Frontal cortex (tissue), 4 donors: ENCODE data around the gene SLTM. TPM values are rescaled to one million over a fixed set of nuclear protein-coding genes. Genes with fewer than 3 reads are reported as not detected.
A peak's percentile ranks its signal among the peaks of the same experiment; 100 is the strongest.
"Not testable (repeated sequence)": the region's sequence is repeated elsewhere in the genome, so short reads cannot be mapped to it uniquely, and the experiment has no call there.

ENCODE experiments used
- DNase-seq, 2 donors: peaks; one replicate each; pipeline ENCODE4 v3.0.0; 2012; ENCODE audit warnings: low spot score in 2 of 2
- FAIRE-seq: peaks from 2 replicates; lab custom pipeline; 2012; peaks lifted over from hg19 to GRCh38; lab: Jason Lieb, UNC
- total RNA-seq: library from RNA; depleted of rRNA; stranded (reverse); fragments of >200 nt; gene quantifications from one replicate; pipeline ENCODE4 v1.2.3, GENCODE V29; 2014
- donor health status: control.
- donor health status: control.
- donor health status: control.

Gene SLTM
- total RNA-seq, 1 donor from 2014 or later, result 78.3 TPM

DNA sequence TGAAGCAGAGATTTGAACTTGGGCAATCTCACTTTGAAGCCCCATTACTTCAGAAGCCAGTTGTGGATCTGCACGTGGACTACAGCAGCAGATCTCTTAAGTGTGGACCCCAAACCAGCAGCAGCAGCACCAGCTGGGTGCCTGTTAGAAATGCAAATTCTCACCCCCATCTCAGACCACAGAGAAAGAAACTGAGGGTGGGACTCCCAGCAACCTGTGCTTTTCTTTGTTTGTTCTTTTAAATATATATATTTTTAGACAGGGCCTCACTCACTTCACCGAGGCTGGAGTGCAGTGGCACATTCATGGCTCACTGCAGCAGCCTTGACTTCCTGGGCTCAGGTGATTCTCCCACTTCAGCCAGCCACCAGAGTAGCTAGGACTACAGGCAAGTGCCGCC lies 53.2 kb downstream of the SLTM start:
- FAIRE-seq, result no peak
- no peak for DNase-seq

DNA sequence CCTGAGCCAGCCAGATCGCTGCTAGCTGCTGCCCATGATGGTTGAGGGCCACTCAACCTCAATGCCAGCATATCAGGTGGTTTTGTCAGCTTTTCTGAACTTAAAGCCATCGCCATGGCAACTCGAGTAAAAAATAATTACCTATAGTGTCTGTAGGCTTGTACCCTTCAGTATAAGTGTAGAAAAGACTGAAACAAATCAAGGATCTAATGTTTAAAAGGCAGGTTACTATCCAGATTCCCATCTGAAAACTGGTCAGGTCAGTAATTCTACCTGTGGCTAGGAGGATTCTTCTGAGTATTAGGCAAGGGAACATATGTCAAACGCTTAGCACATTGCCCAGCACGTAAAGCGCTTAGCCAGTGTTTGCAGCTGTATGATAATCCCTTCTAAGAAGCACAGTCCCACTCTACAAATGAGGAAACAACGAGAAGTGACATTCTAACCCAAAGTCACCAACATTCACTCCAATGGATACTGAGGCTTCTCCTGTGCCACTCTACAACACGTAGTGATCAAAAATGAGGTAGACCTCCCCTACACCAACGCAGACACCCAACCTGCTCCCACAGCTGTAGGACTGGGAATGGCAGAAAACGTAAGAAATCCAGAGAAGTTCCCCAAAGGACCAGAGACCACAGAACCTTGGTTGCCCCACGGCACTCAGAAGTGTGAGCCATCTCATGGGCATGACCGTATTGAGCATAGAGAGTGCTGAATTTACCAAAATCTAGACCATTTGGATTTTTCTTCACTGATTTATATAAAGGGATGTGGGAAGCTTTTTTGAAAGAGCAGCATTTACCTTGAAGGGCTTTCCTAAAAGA lies 55.3 kb downstream of the SLTM start:
- no peak for FAIRE-seq
- no peak for DNase-seq

DNA sequence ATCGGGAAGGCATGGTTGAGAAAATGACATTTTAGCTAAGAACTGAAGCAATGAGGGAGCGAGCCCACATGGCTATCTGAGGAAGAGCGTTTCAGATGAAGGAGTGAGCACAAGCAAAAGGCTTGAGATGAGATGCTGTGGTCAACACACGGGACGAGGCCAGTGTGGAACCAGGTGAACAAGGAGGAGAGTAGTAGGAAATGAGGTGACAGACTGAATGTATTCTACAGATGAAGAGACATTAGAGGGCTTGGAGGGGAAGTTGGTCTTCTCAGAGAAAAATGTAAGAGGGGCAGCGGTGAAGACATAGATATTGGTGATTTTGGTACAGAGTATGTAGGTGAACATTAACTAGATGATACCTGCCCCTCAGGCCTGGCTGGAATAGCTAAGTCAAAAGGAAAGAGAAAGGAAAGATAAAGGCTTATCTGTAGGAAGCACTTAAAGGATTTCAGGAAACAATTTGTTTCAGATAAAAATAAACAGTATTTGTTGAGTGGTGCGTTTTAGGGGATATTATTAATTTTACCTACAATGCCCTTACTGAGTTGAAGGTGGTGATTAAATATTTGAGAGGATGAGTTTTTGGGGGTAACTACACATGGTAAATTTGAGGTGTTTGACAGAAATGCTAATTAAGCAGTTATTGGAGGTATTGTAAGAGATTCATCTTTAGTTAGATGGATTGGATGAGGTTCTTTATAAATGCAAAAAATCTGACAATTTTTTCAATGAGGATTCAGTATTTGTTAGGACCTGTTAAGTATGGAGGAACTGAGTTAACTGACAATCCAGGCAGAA lies 57.0 kb downstream of the SLTM start:
- DNase-seq, result no peak
- FAIRE-seq, result no peak

DNA sequence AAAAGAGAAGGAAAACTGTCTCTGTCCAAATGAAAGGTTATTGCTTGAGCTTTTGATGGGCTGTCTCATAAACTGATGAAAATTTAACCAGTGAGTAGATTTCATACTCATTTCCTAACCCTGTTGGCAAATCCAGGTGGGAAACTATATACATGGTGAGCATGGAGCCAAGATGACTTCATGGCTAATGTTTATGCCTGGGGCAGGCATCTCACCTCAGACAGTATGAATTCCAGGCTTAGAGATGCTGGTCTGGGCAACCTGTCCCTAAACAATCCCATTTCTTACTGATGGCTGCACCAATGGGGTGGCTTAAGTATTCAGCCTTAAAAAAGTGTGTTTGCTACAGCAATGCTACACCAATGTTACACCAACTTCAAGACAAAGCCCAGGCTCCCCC lies 58.1 kb downstream of the SLTM start:
- no peak for DNase-seq
- no peak for FAIRE-seq

DNA sequence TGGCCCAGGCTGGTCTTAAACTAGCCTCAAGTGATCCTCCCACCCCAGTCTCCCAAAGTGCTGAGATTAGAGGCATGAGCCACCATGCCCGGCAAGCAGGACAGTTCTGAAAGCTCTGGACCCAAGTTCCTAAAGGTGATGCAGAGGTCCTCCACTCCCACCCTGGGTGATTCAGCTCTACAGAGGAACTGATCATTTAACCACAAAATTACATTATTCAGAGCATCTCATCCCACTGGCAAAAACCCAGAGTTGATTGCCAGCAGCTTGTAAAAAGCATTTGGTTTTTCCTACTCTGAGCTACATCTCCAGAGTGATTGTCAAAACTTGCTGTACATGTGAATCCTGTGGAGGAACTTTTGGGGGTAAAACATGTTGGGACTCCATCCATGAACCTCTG lies 60.2 kb downstream of the SLTM start:
- no peak for DNase-seq

DNA sequence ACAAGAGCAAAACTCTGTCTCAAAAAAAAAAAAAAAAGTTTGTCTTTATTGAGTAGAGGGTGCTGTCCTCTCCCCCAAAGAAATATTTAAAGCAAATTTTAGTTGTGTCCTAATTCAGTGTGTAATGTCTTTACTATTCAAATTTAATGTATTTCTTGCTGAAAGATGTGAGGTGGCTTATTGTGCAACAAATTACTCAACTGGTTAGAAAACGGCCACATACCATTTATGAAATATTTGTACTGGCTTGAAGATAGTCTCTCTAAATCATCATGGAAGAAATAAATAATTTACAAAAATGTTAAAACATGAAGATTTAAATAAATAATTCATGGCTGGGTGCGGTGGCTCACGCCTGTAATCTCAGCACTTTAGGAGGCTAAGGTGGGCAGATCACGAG lies 63.0 kb downstream of the SLTM start:
- FAIRE-seq (no peak), DNase-seq (no peak)

More for the DNA sequence above, 60.2 kb downstream of the SLTM start:
- FAIRE-seq, result no peak

DNA sequence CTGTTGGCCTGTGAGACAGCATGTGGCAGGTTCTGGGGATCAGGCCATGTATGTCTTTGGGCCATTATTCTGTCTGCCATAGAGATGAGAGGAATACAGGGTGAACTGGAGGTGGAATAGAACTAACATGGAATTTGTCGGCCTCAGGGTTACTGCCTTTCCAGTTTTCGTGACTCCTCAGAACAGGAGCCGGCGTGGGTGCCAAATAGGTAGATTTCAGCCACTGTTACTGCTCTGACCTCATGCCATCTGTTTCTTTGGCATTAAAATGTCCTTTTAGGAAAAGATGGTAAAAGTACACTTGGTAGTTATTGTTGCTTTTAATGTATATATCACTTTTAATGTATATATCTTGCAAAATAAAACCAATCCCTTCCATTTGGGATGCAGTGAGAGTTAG lies 65.6 kb downstream of the SLTM start:
- DNase-seq (no peak), FAIRE-seq (no peak)

DNA sequence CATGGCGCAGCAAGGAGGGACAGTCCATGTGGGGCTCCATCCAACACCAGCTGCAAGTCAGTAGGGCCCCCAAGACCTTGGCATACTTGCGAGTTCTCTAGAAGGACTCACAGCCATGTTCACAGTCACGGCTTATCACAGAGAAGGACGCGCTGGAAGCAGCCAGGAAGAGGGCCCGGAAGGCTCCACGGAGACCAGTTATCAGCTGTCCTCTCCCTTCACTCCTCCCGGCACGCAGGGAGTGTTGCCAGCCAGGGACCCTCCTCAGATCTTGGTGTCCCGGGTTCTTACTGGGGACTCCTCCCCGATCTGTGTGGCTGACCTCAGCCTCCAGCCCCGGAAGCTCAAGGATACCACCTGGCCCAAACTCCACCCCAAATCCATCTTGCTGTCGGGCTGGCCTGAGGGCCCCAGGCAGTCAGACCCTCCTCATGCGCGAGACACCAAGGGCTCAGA lies 68.0 kb downstream of the SLTM start:
- DNase-seq (no peak), FAIRE-seq (no peak)

DNA sequence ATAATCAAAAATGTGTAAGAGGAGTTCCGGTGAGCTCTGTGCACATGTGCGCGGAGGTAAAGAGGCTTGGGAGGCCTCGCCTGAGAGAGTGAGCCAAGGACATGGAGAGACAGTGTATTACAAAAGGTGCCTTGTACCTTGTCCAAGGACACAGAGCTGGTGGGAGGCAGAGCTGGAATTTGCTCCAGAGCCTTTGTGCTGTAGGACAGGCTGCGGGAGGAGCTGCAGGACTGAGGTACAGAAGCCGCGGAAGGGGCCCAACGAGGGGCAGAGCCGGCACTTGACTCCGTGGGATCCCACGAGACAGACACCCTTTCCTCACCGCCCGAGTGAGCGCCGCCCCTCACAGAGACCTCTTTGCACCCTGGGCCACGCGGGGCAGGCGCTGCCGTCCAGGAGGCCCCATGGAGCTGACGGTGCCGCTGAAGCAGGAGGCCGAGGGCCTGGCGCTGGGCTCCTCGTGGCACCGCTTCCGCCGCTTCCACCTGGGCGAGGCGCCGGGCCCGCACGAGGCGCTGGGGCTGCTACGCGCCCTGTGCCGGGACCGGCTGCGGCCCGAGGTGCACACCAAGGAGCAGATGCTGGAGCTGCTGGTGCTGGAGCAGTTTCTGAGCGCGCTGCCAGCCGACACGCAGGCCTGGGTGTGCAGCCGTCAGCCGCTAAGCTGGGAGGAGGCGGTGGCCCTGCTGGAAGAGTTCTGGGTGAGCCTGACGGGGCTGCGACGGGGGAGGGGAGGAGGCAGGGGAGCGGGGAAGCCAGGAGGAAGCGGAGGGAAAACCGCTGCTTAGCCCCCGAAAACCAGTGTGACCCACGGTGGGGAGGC lies 68.7 kb downstream of the SLTM start:
- FAIRE-seq (no peak), DNase-seq (peak in 1 of 2 donors; percentile 32)

DNA sequence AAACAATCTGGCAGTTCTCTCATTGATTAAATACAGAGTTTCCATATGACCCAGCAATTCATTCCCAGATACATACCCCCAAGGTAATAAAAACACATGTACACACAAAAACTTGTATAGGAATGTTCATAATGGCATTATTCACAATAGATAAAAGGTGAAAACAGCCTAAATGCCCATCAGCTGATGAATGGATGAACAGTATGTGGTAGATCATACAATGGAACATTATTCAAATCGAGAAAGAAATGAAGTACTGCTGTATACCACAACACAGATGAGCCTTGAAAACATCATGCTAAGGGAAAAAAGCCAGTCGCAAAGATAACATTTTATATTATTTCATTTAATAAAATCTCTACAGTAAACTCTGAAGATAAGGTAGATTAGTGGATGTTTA lies 71.2 kb downstream of the SLTM start:
- DNase-seq (no peak), FAIRE-seq (no peak)

DNA sequence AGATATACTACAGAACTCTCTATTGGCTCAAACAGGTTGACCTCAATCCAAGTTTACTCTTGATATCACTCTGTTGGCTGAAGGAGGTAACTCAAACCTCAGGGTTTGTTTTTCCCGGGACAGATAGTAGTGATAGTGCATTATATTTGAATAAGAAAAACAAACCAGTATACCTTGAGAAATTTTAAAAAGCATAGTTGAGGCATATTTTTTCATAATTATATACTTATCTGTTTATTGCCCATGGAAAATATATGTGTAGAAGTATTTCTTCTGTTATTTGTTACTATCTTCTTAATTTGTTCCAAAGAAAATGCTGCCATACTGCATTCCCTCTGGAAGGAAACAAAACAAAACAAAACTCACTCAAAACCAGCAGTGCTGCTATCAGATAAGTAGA lies 76.9 kb downstream of the SLTM start:
- FAIRE-seq, result not testable (repeated sequence)

DNA sequence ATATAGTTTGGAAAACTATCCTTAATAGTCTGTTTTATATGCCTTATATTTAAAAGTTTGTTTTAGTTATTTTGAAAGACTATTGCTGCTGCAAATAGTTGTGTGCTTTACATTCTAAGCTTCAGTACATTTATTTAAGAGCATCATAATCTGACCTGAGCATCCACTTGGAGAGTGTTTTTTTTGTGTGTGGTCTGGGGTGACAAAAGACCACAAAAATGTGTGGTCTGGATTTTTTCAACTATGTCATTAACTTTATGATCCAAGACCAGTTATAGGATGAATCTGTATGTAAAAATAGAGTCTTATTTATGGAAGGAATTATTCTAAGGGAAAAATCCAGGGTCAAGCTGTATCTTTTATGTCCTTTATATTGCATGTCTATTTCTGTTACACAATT lies 77.4 kb downstream of the SLTM start:
- FAIRE-seq (no peak), DNase-seq (no peak)

More for the DNA sequence above, 76.9 kb downstream of the SLTM start:
- not testable (repeated sequence) for DNase-seq

DNA sequence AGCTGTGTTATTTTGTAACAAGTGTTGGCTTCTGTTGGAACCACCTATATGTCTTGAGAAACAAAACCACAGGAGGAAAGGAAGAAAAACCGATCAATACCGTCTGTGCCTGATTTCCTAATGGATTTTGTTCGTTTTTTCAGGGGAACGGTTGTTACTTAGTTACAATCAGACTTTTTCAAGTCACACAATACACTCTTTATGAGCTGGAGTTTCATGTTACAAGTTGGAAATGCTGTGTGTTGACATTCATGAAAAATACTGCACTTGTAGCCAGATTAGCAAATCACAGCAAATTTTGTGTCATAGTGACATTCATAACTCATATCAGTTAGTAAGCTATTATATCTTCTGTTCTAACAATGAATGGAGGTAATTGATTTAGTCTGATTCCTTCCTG lies 78.9 kb downstream of the SLTM start:
- DNase-seq (no peak), FAIRE-seq (no peak)

DNA sequence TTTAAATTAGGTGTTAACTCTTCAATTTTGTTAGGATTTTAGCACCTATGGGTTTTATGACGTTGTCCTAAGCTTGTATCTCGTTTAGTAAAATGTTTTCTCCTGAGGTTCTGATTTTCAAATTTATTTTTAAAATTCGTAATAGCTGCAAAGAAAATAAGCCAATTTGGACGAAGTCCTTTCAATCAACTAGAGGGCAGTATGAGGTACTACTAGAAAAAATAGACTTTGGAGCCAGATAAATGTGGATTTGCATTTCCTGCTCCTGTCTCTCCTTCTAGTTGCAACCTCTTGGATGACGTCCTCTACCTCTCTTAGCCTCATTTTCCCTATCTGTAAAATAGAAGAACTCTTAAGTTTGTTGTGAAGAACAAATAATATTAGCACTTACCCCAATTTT lies 81.1 kb downstream of the SLTM start:
- no peak for DNase-seq
- FAIRE-seq, result no peak

DNA sequence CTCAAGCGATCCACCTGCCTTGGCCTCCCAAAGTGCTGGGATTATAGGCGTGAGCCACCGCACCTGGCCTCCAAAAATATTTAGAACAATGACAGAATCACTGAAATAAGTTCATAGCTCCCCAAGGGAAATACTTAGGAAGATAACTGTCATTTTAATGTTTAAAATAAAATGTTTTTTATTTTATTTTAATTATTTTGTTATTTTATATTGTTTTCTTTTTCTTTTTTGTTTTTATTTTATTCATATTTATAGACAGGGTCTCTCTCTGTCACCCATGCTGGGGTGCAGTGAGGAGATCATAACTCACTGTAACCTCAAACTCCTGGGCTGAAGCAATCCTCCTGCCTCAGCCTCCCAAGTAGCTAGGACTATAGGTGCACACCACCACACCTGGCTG lies 82.3 kb downstream of the SLTM start:
- FAIRE-seq, DNase-seq: not testable (repeated sequence)

DNA sequence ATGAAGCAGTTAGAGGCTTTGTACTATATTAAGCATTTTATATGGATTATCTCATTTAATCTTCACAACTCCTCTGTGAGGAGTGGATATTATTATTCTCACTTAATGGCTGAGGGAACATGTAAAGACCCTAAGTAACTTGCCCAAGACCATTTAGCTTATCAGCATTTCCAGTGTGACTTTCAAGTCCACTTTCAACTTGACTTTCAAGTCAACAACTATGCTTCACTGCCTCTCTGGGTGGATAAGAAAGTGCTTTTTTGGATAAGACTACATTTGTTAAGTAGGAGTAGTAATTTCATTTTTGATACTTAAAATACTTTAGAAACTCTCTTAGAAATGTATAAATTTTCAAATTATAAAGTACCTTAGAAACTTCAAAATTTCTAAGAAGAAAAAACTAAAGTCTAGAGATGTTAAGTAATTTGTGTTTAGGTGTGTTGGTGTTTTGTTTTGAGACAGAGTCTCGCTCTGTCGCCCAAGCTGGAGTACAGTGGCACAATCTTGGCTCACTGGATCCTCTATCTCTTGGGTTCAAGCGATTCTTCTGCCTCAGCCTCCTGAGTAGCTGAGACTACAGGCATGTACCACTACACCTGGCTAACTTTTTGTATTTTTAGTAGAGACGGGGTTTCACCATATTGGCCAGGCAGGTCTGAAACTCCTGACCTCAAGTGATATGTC lies 90.6 kb downstream of the SLTM start:
- FAIRE-seq, result no peak
- no peak for DNase-seq

DNA sequence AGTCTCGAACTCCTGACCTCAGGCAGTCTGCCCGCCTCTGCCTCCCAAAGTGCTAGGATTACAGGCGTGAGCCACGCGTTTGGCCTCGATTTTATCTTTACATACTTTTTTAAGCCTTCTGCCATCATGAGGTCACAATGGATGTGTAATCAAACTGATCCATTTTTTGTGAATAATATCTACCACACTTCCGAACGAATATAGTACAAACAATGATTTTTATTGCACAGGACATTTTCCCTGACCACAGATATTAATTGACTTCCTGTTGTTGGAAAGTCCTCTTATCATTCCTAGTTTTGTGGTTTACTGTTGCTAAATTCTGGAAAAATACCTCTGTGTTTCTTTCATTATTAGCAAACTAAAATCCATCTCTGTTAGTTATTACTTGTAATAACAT lies 93.4 kb downstream of the SLTM start:
- DNase-seq, result no peak
- FAIRE-seq, result no peak

DNA sequence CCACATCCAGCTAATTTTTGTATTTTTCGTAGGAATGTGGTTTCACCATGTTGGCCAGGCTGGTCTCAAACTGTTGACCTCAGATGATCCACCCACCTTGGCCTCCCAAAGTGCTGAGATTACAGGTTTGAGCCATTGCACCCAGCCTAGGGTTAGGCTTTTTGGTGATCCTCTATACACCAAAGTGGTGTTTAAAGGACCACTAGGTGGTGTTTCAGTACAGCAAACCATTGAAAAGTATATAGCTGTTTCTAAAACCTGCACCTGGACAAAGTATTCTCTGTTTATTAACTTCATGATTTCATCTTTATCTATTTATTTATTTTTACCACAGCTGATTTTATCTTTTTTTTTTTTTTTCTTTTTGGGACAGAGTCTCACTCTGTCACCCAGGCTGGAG lies 94.0 kb downstream of the SLTM start:
- FAIRE-seq, result no peak

DNA sequence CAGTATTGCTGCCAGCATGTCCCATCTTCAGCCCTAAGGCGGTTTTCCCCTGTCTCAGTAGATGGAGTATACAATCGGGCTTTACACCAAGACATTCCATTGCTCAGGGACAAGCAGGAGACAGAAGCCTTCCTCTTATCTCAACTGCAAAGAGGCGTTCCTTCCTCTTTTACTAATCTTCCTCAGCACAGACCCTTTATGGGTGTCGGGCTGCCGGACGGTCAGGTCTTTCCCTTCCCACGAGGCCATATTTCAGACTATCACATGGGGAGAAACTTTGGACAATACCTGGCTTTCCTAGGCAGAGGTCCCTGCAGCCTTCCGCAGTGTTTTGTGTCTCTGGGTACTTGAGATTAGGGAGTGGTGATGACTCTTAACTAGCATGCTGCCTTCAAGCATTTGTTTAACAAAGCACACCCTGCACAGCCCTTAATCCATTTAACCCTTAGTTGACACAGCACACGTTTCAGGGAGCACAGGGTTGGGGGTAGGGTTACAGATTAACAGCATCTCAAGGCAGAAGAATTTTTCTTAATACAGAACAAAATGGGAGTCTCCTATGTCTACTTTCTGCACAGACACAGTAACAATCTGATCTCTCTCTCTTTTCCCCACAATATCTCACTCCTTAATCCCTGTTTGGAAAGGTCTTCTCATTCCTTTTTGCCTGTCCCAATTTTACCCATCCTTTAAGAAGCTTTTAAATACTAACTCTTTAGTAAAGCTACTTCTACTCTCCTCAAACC lies 99.6 kb downstream of the SLTM start:
- not testable (repeated sequence) for FAIRE-seq, DNase-seq

More for the DNA sequence above, 94.0 kb downstream of the SLTM start:
- no peak for DNase-seq
